COLO668 (cell line): Measurements from ENCODE around the gene DOCK4.

Experiments used
- DNase-seq: peaks from one replicate; lab custom pipeline; 2025; ENCODE audit not compliant: unreplicated experiment; lab: John Stamatoyannopoulos, UW

DOCK4 gene

DNA sequence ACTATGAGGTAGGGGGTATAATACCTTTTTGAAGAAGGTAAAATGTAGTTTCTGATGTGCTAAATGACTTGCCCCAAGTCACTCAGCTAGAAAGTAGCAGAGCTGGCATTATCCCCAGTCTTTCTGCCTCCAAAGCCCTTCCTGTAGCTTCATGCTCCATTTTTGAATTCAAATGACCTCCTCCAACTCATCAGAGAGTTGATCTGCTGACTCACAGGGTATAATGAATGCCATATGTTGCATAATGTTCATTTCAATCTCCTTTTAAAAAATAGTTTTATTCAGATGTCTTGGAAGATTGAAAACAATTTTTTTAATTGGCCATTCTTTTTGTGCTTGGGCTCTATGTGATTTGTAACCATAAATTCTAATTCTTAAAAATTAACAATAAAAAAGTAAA lies 371.1 kb downstream of the DOCK4 start:
- no peak for DNase-seq

DNA sequence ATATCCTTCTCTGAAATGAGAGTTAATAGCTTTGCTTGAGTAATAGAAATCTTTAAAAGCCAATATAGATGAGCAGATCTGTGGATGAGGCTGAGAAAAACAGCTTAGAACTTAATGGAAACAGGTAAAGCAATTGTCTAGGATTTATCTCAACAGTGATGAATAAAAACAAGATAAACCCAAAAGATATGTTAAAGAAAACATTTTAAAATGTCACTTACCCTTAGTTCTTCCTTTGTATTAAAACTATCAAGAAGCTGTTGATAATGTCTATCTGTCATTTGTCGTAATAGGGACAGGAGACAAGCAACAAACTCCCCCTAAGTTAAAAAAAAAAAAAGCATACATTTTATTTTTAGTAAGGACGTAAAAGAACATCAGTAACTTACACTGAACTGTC lies 371.8 kb downstream of the DOCK4 start:
- no peak for DNase-seq

GRCh38 chr7:111833466-111833865 lies 372.7 kb downstream of the DOCK4 start:
- DNase-seq: no peak

- no peak for DNase-seq
Measured at GRCh38 chr7:111832174-111832573, 374.0 kb downstream of the DOCK4 start.

DNA sequence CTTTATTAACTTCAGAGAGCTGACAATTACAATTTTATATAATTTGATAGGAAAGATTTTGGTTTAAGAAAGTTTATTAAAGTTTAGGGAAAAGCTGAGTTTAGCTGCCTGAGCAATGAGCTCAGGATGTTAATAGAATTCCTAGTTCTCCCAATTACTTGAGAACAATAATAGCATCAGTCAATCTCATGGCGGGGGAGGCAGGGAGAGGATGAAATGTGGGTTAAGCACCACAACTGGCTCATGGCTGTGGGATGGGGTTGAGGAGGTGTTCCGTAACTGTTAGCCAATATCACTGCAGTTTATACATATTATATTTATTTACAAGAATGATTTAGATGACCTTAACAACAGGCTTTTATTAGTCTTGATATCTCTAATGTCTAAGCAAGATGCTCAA lies 377.0 kb downstream of the DOCK4 start:
- no peak for DNase-seq

- no peak for DNase-seq
Measured at GRCh38 chr7:111827863-111828504, 378.2 kb downstream of the DOCK4 start.

DNA sequence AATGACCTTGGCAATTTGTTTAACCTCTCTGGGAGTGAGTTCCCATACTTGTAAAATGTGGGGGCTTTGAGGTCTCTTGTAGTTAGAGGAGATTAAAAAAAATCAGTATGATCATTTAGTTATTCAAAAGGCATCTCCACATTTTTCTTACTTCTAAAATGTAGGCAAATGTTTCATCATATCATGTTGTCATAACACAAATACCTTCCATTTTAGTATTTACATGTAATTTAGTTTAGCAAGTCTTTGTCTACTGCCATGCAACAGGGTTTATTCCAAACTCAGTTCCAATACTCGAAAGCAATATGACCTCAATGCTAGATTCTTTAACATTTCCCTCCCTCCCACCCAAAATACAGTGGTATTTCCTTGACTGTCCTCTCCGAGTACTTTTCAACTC lies 381.2 kb downstream of the DOCK4 start:
- DNase-seq: no peak

- DNase-seq: no peak
Measured at GRCh38 chr7:111823826-111824225, 382.4 kb downstream of the DOCK4 start.

- DNase-seq: no peak
Measured at GRCh38 chr7:111821046-111821445, 385.2 kb downstream of the DOCK4 start.

DNA sequence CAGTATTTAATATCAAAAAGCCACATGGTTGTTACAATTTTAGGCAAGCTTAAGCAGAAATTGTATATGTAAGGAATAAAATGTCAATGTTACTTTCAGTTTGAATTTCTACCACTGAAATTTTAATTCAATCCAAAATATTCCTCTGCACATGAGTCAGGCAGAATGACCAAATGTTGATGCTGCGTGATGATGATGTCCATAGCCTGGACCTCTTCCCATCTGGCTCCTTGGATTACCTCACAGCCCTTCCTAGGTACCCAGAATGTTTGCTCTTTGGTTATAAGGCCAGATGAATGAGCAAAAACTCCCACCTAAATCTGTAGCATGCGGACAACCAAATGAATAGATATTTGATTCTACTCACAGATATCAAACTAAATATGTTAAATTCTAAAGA lies 385.6 kb downstream of the DOCK4 start:
- DNase-seq: no peak

DNA sequence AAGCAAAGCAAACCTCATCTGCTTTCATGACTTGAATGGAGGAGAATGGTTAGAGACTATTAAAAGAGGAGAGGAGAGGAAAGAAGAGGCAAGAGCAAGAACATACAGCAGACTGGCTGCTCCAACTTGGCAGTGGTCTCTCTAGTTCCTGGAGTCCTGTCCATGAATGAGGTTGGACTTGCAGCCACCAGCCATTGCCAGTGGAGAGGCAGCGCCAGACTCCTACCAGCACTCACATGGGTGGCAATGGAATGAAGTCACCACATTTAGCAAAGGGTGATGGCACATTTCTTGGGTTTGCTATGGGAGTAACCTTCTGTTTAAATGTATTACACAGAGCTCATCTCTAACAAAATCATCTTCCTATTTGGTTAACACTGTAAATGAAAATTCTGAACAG lies 386.1 kb downstream of the DOCK4 start:
- no peak for DNase-seq

GRCh38 chr7:111815354-111815753 lies 390.8 kb downstream of the DOCK4 start:
- DNase-seq: no peak

DNA sequence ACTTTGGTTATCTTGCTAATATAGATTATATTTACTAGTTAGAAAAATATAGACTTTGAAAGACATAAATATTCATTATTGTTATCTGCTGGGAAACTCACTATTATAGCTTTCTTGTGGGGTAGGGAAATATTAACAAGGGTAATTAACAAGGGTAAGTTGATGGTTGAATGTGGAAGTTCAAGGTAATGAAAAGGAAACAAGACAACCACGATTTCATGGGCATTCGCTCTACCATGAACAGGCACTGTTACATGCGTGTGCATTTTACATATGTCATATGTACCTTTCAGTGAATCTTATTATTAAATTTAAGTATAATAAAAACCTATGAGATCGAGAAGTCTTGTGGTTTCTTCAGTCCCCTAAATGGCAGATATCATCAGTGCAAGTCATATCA lies 392.9 kb downstream of the DOCK4 start:
- DNase-seq: no peak

GRCh38 chr7:111806232-111806631 lies 400.0 kb downstream of the DOCK4 start:
- DNase-seq: no peak

- no peak for DNase-seq
Measured at GRCh38 chr7:111803015-111803758, 403.0 kb downstream of the DOCK4 start.

DNA sequence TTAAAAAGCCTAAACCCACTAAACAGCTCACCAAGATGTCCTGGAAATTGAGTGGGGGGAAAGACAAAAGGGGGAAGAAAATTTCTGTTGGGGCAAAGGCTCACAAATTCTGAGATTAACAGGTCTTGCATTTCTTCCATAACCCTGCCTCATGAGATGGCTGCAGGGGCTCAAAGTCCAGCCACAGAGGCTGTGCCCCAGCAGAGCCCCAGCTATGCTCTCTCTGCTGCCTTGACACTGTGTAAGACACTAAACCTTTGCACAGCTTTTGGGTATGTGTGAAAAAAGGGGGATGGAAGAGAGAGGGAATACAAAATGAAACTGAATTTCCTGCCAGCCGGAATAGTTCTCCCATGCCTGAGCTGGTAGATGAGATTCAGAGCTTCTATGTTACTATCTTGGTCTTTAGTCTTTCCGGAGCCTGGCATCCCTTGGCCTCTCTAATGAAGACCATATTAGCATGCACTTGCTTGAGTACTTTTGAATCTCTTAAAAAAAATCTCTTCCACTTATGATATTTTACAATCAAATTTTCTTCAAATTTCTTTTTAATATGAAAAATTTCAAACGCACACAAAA lies 403.9 kb downstream of the DOCK4 start:
- DNase-seq: no peak

DNA sequence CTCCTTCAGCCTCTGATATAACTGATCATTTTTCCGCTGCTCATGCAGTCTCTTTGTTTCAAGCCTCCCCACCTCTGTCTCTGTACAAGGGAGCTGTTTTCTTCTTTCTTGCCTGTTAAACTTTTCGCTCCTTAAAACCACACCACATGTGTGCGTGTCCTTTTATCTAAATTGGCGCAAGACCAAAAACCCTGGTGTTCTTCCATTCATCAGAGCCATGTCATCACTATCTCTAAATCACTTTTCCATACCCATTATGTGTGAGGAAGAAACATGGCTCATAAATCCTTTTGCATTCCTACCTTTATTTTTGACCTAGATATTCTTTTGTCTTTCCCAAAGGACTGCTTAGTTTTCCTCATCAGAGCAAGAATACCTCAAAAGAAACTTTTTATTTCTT lies 404.9 kb downstream of the DOCK4 start:
- no peak for DNase-seq

GRCh38 chr7:111796671-111797070 lies 409.5 kb downstream of the DOCK4 start:
- DNase-seq: peak; percentile 12

DNA sequence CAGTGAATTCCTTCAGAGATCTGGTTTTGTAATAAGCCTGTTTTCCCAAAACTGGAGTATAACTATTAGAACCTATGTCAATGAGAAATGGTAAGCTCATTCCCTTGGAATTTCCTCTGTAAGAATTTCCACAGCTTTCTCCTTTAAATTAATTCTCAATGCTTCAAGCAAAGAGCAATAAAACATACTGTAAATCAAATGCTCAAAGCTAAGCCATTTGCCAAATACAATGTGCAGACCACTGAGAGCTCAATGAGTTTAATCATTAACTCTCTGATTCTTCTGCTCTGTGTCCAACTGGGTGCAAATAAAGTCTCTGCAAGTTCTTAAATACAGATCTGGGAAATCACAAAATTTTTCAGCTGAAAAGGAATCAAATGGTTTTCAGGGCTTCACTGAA lies 416.3 kb downstream of the DOCK4 start:
- DNase-seq: no peak

GRCh38 chr7:111789048-111789320 lies 417.2 kb downstream of the DOCK4 start:
- no peak for DNase-seq

- DNase-seq: no peak
Measured at GRCh38 chr7:111788286-111789047, 417.7 kb downstream of the DOCK4 start.

GRCh38 chr7:111787741-111788140 lies 418.5 kb downstream of the DOCK4 start:
- no peak for DNase-seq
